HepG2 (cell line): ENCODE measurements around the gene TCTA. TPM values are rescaled to one million over a fixed set of nuclear protein-coding genes. Genes with fewer than 3 reads are reported as not detected.

Experiments
- ASH2L ChIP-seq: fragments of 300-600, 200-600 bp; sonication (generic); IDR thresholded peaks from 2 replicates; pipeline ENCODE4 v1.7.0; 2017; ENCODE audit warnings: low read depth, mild to moderate bottlenecking, moderate library complexity, mixed read lengths, low read length; ENCODE audit not compliant: insufficient read length
- ATAD3A ChIP-seq: sonication (generic); formaldehyde crosslinking; IDR thresholded peaks from 2 replicates; pipeline ENCODE4 v1.4.0; 2020; ENCODE audit warnings: missing genetic modification reagents
- CENPBD1 ChIP-seq: sonication (generic); formaldehyde crosslinking; IDR thresholded peaks from 2 replicates; pipeline ENCODE4 v1.8.0; 2022; ENCODE audit warnings: missing genetic modification reagents, low read depth, mild to moderate bottlenecking, borderline replicate concordance
- HES4 ChIP-seq: sonication (generic); formaldehyde crosslinking; IDR thresholded peaks from 2 replicates; pipeline ENCODE4 v1.9.0; 2021; ENCODE audit warnings: mild to moderate bottlenecking, missing genetic modification reagents, borderline replicate concordance
- HNF4A ChIP-seq: sonication (generic); formaldehyde crosslinking; IDR thresholded peaks from 2 replicates; pipeline ENCODE4 v1.4.0; 2020; ENCODE audit warnings: missing genetic modification reagents
- KDM1A ChIP-seq: IDR thresholded peaks from 2 replicates; pipeline ENCODE4 v1.6.1; 2016; ENCODE audit warnings: missing compliant biosample characterization
- KLF6 ChIP-seq: IDR thresholded peaks from 2 replicates; pipeline ENCODE4 v1.8.0; 2016; ENCODE audit warnings: missing biosample characterization, missing genetic modification reagents
- NCOA1 ChIP-seq: sonication (generic); formaldehyde crosslinking; IDR thresholded peaks from 2 replicates; pipeline ENCODE4 v1.9.0; 2021; ENCODE audit warnings: missing genetic modification reagents
- NR1H2 ChIP-seq: sonication (generic); formaldehyde crosslinking; IDR thresholded peaks from 2 replicates; pipeline ENCODE4 v1.8.1; 2022; ENCODE audit warnings: low read depth, missing genetic modification reagents, borderline replicate concordance
- PREB ChIP-seq: sonication (generic); formaldehyde crosslinking; IDR thresholded peaks from 2 replicates; pipeline ENCODE4 v1.4.0; 2020; ENCODE audit warnings: missing genetic modification reagents
- SIN3B ChIP-seq: fragments of 150-350 bp; IDR thresholded peaks from 2 replicates; pipeline ENCODE4 v1.6.1; 2014; ENCODE audit warnings: low read length
- SKIL ChIP-seq: sonication (generic); formaldehyde crosslinking; IDR thresholded peaks from 2 replicates; pipeline ENCODE4 v1.8.0; 2022; ENCODE audit warnings: missing genetic modification reagents, mild to moderate bottlenecking, moderate library complexity, borderline replicate concordance
- TBX2 ChIP-seq: sonication (generic); formaldehyde crosslinking; IDR thresholded peaks from 2 replicates; pipeline ENCODE4 v1.5.0; 2020; ENCODE audit warnings: missing genetic modification reagents, mild to moderate bottlenecking, borderline replicate concordance
- TERF1 ChIP-seq: sonication (generic); formaldehyde crosslinking; IDR thresholded peaks from 2 replicates; pipeline ENCODE4 v1.8.0; 2022; ENCODE audit warnings: mild to moderate bottlenecking, missing genetic modification reagents, moderate library complexity
- TMF1 ChIP-seq: sonication (generic); formaldehyde crosslinking; IDR thresholded peaks from 2 replicates; pipeline ENCODE4 v1.8.1; 2022; ENCODE audit warnings: low read depth, missing genetic modification reagents
- ZBTB25 ChIP-seq: IDR thresholded peaks from 2 replicates; pipeline ENCODE4 v1.6.1; 2018; ENCODE audit warnings: missing genetic modification reagents
- ZFP37 ChIP-seq: sonication (generic); formaldehyde crosslinking; IDR thresholded peaks from 2 replicates; pipeline ENCODE4 v1.4.0; 2020; ENCODE audit warnings: missing genetic modification reagents, borderline replicate concordance
- ZNF282 ChIP-seq: fragments of 450-650 bp; IDR thresholded peaks from 2 replicates; pipeline ENCODE4 v1.6.1; 2018; ENCODE audit not compliant: partially characterized antibody
- ZNF432 ChIP-seq: sonication (generic); formaldehyde crosslinking; IDR thresholded peaks from 2 replicates; pipeline ENCODE4 v1.5.0; 2020; ENCODE audit warnings: missing genetic modification reagents, mild to moderate bottlenecking, borderline replicate concordance
- ZNF652 ChIP-seq: IDR thresholded peaks from 2 replicates; pipeline ENCODE4 v1.6.1; 2016; ENCODE audit warnings: low read depth, borderline replicate concordance
- ZNF703 ChIP-seq: sonication (generic); formaldehyde crosslinking; IDR thresholded peaks from 2 replicates; pipeline ENCODE4 v1.5.1; 2020; ENCODE audit warnings: missing genetic modification reagents, mild to moderate bottlenecking, moderate library complexity, borderline replicate concordance
- polyA plus RNA-seq, 8 experiments: library from polyadenylated mRNA; depleted of rRNA in 3 of 8; stranded (reverse) in 7 of 8; unstranded in 1 of 8; fragments of >200 nt; fragmentation: Illumina TruSeq in 4 of 8; extraction: Trizol in 4 of 8; gene quantifications; 2 replicates each; pipeline versions ENCODE4 v1.2.1 to v1.2.3, GENCODE V29; 2011 to 2016; ENCODE audit warnings: low read depth in 4 of 8, missing spikeins in 1 of 8, mixed read lengths in 1 of 8; ENCODE audit not compliant: insufficient read depth in 1 of 8
- total RNA-seq, 5 experiments: library from RNA; depleted of rRNA; stranded (reverse); fragments of >200 nt; fragmentation: Illumina TruSeq; extraction: Trizol; gene quantifications; 2 replicates each; pipeline ENCODE4 v1.2.3, GENCODE V29; 2016; ENCODE audit warnings: low read depth in 1 of 5

TCTA gene
- total and polyA plus RNA-seq, 2 of the 13 experiments (the other 11 are each of a cell fraction or from before 2014, with no cell fraction given), result 8.3 to 13.2 TPM

GRCh38 chr3:49465270-49466034 is 53.2 kb downstream of the TCTA start (continued):
- TF ChIP-seq CENPBD1 (CRISPR knock-in tag) (no peak), ZNF432 (CRISPR knock-in tag) (no peak), HNF4A (CRISPR knock-in tag) (peak; percentile 0; the same call in 1 of the 2 replicates), NR1H2 (CRISPR knock-in tag) (no peak), KLF6 (CRISPR knock-in tag) (no peak), ZNF703 (CRISPR knock-in tag) (no peak), TMF1 (CRISPR knock-in tag) (no peak), PREB (CRISPR knock-in tag) (no peak), ASH2L (no peak), ATAD3A (CRISPR knock-in tag) (no peak), SIN3B (no peak), ZNF282 (no peak), ZFP37 (CRISPR knock-in tag) (no peak), NCOA1 (CRISPR knock-in tag) (no peak), TBX2 (CRISPR knock-in tag) (no peak), ZBTB25 (CRISPR knock-in tag) (no peak), TERF1 (no peak), HES4 (CRISPR knock-in tag) (no peak), KDM1A (CRISPR knock-in tag) (no peak), SKIL (CRISPR knock-in tag) (no peak), ZNF652 (CRISPR knock-in tag) (no peak)
